DOHH2 (cell line): Measurements from ENCODE around the gene MDP1.

Experiments used
- CTCF ChIP-seq: fragments of 200-600 bp; sonication (generic); IDR thresholded peaks from one replicate; pipeline ENCODE4 v1.5.1; 2014; ENCODE audit warnings: antibody characterized with exemption, mild to moderate bottlenecking, low read depth, low read length; ENCODE audit not compliant: poor library complexity, severe bottlenecking
- EZH2phosphoT487 ChIP-seq: fragments of 200-600 bp; sonication (generic); IDR thresholded peaks from 2 replicates; pipeline ENCODE4 v1.6.1; 2017; ENCODE audit warnings: borderline replicate concordance, mild to moderate bottlenecking, antibody characterized with exemption, low read length, moderate library complexity, mixed read lengths

GRCh38 chr14:24260780-24261157, 44.9 kb upstream of the MDP1 start:
- TF ChIP-seq CTCF, result no peak
- TF ChIP-seq EZH2phosphoT487, result no peak
